ENCODE measurements around the gene CXCL1.

CXCL1 gene

DNA sequence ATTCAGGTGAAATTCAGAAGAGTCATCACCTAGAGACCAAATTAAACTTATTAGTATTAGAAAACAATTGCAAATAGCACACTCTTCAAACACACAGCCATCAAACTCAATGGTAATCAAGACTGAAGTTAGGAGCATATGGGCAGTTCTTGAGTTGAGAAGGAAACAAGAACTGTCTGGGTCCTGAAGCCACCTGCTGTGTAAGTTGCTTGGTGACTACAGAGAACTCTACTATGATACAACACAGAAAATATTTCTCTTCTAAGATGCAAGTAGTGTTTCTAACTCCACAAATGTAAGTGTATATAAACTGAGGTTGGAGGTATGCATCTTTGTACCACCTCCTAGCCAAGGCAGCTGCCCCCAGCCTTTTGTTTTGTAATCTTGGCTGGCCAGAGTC lies 16.4 kb upstream of the CXCL1 start:
- DNase-seq: no peak

- peak; percentile 21 for DNase-seq
Measured at GRCh38 chr4:73853246-73853704, 15.9 kb upstream of the CXCL1 start, which contains the start of gene PF4V1. Gene PF4V1 (plus strand): TSS chr4:73853296. CDS start chr4:73853363, 67 bp downstream.

- DNase-seq: no peak
Measured at GRCh38 chr4:73853718-73854473, 15.3 kb upstream of the CXCL1 start.

GRCh38 chr4:73855406-73855805 lies 13.8 kb upstream of the CXCL1 start:
- no peak for DNase-seq

DNA sequence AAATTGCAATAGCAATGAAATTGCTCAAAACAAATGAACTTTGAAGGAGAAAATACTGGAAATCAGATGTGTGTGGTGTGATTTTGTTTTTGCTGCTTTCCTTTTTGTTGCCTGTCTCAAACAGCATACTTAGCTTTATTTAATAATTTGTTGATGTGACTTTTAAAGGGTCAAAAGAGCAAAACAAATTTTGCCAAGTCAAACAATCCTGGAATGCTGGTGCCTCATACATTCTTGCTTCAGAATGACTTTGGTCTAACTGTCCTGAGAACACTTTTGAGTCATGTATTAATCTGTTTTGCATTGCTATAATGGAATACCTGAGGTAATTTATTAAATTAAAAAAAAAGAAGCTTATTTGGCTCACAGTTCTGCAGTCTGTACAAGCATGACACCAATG lies 12.7 kb upstream of the CXCL1 start:
- no peak for DNase-seq

DNA sequence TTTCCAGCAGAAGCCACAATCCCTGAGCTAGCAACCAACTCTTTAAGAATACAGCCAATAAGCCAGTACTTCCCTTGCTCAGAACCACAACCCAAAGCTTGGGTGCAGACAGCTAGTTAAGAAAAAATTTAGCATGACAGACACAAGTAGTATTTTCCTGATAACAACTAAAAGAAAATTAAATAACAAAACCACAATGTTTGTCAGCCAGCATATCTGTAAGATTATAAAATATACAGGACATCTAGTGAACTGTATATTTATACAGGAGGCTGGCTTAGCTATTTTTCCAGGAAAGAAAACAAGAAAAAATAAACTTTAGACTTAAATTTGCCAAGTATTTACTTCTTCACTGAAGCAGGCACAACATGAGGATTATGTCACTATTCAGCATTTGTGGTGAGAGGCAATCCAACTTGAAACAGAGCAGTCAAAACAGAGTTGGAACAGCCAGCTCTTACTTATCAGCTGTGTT lies 9.5 kb upstream of the CXCL1 start:
- no peak for DNase-seq

- no peak for DNase-seq
Measured at GRCh38 chr4:73860181-73860580, 9.0 kb upstream of the CXCL1 start.

DNA sequence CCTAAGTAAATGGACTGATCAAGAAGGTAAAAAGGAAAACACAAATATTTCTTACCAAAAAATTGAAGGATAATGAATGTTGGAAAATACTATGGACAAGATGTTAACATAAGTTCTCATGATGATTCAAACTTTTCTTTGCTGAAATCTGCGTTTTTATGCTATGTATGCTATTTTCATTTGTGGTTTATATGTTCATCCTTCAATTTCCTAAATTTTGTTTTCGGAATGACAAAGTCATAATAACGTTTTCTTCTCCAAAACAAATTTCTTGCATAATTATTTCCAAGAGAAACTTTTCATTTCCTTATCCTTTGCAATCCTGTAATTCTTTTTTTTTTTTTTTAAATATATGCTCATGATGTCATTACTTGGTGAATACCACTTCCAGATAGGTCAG lies 8.3 kb upstream of the CXCL1 start:
- DNase-seq: no peak

DNA sequence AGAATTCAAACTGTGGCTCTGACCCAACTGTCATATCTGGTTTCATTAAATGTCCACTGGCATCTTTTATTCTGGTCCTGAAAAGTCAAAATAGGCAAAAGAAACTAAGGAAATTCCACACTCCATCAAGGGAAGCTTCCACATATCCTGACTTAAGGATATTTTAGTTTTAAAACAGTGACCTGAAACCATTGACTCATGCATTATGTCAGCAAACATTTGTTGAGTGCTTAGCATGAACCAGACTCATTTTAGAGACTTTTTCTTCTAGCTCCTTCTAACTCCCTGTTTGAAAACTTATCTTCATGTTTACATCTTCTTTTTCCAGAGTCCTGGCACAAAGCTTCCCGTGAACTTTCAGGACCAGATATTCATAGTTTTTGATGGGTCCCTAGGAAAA lies 6.9 kb upstream of the CXCL1 start:
- DNase-seq: no peak

DNA sequence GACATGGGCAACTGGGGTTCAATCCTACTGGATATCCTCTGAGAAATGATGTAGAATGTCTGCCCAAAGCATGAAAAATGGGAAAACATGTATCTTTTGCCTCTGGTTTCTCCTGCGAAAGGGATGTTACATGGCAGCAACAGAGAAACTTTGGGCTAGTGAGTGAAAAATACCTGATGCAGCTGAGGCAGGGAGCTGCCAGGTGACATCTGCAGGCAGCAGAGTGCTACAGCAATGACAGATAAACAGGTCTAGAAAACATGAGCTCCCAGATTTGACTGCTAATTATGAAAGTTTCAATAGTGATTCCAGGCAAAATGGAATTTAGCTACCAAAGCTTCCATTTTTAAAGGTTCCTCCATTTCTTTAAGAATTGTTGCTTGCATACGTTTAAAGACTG lies 4.8 kb upstream of the CXCL1 start:
- no peak for DNase-seq

DNA sequence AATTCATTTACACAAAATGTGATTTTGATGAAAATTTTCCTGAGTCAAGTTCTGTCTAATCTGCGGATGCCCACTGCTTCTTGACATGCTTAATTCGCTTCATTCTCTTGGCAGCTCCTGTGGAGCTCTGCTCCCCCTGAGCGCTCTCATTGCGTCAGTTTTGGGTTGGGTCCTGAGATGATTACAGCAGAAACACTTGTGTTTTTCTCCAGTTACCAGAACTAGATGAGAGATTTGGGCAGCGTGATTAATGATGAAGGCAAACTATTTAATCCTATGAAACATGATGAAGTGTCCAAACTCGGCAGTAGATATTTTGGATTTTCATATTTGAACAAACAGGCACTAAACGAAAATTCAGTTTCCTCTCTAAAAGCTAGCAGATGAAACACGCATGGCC lies 4.2 kb upstream of the CXCL1 start:
- no peak for DNase-seq

DNA sequence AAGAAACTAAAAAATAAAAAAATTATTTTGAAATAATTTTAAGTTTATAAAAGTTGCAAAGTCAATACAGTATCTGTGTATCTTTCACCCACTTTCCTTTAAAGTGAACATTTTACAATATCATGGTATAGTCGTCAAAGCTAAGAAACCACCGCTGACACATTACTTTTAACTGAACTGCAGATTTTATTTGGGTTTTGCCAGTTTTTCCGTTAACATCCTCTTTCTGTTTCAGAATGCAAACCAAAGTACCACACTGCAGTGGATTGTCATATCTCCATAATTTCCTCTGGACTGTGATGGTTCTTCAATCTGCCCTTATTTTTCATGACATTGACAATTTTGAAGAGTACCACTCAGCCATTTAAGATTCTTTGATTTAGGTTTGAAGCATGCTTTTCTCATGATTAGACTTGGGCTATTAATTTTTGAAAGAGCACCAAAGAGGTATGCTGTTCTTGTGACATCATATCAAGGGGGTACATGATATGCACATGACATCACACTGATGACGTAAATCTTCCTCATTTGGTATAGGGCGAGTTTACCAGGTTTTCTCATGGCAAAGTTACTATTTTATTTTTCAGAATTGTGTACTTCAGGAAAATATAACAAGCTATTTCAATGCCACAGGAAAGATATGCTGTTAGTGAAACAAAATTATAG lies 3.6 kb upstream of the CXCL1 start:
- DNase-seq: no peak

DNA sequence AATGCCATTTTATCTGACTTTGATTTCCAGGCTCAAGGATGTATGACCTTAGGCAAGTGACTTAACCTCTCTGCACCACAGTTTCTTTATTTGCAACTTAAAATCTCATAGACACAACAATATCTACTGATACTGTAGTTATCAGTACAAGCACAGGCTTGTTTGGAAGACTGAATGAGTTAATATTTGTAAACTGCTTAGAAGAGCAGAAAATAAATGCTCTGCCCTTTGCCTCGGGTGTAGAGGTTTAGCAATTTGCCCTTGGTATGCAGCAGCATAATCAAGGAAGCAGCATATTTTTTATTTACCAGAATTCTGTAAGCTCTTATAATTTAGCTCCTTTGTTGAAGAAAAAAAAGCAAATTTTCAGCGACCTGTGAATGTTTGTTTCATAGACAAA lies 2.9 kb upstream of the CXCL1 start:
- DNase-seq: no peak

- peak; percentile 40 for DNase-seq
Measured at GRCh38 chr4:73867783-73868182, 1.4 kb upstream of the CXCL1 start.

GRCh38 chr4:73868206-73869129 lies 725 bp upstream of the CXCL1 start:
- no peak for DNase-seq

GRCh38 chr4:73870260-73870659 lies 1.1 kb downstream of the CXCL1 start:
- DNase-seq: no peak

DNA sequence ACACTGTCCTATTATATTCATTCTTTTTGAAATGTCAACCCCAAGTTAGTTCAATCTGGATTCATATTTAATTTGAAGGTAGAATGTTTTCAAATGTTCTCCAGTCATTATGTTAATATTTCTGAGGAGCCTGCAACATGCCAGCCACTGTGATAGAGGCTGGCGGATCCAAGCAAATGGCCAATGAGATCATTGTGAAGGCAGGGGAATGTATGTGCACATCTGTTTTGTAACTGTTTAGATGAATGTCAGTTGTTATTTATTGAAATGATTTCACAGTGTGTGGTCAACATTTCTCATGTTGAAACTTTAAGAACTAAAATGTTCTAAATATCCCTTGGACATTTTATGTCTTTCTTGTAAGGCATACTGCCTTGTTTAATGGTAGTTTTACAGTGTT lies 1.6 kb downstream of the CXCL1 start:
- no peak for DNase-seq

DNA sequence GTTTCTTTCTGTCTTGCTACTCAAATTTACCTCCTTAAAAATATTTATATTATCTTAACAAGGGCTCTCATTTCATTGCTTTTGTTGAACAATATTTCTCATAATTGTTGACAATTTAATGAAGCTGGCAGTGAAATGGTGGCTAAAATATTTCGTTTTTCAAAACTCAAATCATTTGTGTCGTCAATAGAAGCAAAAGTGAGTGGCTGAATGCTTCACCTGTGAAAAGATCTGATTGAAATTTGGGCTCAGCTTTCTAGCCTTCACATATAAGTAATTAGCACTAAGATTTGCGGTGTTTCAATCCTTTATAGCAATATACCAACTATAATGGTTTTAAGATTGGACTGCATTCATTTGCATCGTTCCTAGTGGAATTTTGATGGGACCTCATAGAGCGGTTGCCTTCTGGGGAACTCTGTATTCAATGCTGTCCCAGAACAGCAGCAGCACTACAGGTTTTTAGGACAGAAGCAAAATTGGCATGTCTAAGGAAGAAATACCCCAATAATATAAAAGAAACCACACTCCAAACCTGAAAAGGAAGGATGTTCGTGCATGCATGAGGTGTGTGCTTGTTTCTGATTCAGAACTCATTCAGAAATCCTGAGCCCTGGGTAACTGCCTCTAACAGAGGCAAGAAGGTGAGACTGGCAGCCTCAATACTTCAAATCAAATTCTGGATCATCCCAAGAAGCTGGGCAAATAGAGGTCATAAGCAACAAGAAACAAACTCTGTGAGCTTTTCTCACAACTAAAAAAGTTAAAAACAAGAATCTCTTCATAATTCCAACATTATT lies 2.5 kb downstream of the CXCL1 start:
- DNase-seq: no peak

DNA sequence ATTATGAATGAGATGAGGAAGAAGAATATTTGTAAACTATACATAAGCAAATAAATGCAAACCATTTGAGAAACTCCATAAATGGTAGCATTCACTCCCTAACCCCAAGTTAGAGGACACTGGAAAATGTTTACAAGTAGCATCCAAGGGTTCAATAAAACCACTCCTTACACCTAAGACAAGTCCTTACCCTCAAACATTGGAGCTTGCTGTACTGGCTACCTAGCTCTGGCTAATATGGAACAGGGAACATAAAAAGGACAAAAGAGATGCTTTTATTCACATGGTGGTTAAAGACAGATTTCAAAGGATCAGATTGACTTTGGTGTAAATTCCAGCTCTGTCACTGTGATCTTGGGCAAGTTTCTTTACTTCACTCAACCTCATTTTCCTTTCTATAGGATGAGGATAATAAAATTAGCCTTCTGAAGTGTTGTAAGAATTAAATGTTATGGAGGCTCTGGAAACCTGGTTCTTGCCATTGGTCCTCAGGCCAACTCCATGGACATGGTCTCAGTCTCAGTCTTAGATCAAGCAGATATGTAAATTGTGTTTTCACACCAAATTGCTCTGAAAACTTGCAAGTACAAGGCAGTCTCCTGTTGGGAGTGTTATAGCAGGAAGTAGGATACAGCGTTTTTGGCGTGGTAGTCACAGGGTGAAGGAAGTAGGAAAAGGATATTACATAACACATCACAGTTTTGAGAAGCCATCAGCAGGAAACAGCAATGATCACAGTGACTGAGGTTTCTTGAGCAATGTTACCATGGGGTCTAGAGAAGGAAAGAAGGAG lies 3.3 kb downstream of the CXCL1 start:
- DNase-seq: no peak

GRCh38 chr4:73874386-73874785 lies 5.2 kb downstream of the CXCL1 start:
- no peak for DNase-seq

DNA sequence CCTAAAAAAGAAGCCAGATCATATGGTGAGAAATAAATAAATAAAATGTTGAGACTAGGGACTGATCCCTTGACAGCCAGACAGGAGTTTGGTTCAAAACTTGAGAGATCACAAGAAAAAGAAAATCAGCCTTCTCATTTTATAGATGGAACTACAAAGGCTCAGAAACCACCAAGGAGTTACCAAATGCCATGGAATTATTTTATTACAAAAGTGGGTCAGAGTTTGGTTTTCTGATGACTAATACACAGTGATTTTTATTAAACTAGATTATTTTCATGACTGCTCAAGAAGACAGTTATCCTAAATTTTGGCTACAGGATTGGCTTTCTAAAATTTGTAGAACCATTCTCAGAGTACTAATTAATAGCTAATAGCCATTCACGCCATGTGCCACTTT lies 6.2 kb downstream of the CXCL1 start:
- no peak for DNase-seq

DNA sequence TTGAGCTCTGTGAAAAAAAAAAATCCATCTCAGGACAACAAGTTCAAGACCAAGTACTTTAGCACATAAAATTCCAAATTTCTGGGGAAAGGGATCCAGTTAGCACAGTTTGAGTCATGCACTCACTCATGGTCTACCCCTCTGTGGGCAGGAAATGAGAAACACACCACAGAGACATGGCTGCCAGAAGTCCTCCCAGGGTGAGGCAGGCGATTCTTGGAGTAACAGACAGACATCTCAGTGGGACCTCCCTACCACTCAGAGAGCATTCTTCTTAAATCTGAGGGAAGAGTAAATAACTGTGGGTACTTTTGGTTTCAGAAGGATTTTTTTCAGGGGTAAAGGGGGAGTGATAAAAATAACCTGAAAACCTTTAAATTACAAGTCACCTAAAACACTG lies 14.1 kb downstream of the CXCL1 start:
- DNase-seq: no peak
